NCI-H226 (cell line): ENCODE measurements around the gene MTA1.
A peak's percentile ranks its signal among the peaks of the same experiment; 100 is the strongest.

Experiments
- DNase-seq: peaks from one replicate; pipeline ENCODE4 v3.0.0-alpha.2; 2015

Gene MTA1

DNA sequence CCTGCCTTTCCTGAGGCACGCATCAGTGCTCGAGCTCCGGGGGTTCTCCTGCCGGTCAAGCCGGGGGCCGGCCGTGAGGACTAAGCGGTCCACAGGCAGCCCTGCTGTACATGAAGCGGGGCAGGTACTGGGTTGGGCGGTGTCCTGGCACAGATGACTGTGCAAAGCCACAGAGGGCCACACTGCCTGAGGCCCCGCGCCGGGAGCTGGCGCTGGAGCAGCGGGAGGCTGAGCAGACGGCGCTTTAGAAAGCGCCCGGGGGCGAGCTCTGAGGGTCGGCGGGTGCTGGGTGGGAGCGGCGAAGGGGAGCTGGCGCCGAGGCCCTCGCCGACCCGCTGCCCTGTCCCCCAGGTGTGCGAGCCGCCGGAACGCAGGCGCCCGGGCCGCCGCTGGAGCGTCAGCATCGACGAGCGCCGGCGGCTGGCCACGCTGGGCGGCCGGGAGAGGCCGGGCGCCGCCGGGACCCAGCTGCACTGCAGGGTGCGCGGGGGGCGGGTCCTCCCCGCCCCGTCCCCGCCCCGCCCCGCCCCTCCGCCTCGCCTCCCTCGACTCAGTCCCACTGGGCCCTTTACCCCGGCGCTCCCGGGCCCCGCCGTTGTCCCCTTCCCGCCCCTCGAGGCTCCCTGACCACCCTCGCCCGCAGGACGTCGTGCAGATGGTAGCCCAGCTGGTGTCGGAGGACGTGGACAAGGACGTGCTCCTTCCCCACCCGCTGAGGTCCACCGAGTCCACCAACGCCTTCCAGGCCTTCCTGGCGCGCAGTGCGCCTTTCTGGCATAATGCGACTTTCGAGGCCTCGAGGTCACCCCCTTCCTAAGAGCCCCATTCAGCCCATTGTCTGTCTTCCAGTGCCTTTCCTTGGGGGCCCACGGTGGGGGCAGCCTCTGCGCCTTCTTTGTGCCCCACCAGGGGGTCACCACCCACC is 8.3 kb upstream of the MTA1 start:
- DNase-seq, result peak; percentile 42

DNA sequence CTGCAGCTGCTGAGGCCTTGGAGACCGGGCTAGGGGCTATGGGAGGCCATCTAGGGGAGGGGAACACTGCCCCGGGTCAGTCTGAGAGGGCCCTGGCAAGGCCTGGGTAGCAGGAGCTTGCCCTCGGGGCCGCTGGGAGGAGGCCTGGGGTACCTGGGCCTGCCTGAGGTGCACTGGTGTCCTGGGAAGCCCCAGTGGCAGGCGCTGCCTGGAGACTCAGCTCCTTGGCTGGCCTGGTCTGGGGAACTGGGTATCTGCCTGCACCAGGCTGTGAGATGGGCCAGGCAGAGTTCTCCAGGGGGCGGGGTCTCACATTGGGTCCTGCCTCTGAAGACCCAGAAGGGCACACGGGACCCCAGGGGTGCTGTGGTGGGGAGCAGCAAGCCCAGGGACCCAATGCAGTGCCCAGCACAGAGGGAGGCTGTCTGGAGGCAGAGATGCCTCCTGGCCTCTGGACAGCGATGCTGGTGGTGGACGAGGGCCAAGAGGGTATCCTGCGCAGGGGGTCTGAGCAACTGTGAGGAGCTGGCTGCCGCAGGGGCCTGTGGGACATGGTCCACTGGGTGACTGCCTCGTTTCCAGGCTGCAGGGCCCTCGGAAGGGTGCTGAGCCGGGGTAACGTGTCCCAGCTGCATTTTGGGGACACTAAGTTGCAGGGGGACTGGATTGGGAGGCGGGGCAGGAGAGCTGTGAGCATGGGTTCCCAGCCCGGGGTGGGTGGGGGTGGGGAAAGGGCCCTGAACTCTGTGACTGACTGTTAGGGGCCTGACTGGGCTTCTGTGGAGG is 7.4 kb upstream of the MTA1 start:
- no peak for DNase-seq

GRCh38 chr14:105412771-105413543 is 6.7 kb upstream of the MTA1 start:
- no peak for DNase-seq

GRCh38 chr14:105413544-105413886 is 6.1 kb upstream of the MTA1 start:
- no peak for DNase-seq

DNA sequence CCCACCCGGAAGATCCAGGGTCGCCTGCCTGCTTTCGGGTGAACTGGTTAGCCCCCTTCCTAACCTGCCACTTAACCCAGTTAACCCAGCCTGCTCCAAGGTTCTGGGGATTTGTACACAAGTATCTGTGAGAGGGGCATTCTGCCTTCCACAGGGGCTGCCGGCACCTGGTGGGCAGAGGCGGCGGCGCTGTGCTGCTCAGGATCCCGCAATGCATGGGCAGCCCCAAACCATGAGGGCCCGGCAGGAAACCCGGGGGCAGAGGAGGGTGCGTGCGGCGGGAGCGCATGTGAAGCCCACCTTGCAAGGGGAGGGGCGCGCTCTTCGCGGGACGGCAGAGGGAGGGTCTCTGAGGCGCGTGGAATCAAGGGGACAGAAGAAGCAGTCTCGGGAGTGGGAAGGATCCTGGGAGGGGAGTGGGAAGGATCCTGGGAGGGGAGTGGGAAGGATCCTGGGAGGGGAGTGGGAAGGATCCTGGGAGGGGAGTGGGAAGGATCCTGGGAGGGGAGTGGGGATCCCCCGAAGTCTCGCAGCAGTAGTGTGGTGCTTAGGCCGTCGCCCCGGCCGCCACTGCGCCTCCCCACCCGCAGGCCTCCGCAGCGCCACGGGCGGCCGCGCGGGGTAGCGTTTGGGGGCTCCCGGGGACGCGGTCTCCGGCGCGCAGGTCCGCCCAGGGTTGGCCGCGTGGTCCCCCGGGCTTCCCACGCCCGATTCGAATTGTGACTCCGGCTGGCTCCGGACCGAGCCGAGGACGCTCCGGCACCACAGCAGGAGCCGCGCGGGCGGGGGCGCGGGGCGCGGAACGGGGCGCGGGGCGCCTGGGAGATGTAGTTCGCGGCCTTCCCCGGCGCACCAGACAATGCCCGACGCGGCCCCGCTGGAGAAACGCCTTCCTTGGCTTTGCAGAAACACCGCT is 4.9 kb upstream of the MTA1 start:
- no peak for DNase-seq

DNA sequence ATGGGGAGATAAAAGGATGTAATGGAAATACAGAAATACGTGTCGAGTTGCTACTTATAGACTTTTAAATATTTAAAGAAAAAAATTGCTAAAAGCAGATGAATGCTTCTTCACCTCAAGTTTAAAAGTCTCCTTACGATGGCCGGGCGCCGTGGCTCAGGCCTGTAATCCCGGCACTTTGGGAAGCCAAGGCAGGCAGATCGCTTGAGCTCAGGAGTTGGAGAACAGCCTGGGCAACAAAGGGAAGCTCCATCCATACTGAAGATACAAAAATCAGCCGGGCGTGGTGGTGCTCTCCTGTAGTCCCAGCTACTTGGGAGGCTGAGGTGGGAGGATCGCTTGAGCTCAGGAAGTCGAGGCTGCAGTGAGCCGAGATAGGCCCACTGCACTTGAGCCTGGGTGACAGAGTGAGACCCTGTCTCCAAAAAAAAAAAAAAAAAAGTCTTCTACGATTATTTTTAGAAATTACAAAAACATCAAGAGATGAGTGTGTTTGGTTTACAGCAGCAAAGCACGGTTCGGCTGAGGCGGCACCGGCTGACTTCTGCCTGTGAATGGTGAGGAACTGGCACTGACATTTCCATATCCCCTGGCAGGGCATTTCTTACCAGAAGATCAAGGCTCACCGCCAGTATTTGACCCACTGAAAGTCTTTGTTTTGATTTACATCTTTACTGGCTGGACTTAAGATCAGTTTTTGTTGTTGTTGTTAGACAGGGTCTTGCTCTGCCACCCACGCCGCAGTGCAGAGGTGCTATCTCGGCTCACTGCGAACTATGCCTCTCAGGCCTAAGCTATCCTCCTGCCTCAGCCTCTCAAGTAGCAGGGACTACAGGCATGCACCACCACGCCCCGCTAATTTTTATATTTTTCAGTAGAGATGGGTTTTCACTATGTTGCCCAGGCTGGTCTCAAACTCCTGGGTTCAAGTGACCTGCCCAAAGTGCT is 3.9 kb upstream of the MTA1 start:
- DNase-seq, result no peak

- no peak for DNase-seq
Observed at GRCh38 chr14:105416671-105417070, 3.0 kb upstream of the MTA1 start.

- no peak for DNase-seq
Observed at GRCh38 chr14:105417690-105418121, 1.9 kb upstream of the MTA1 start.

- DNase-seq, result no peak
Observed at GRCh38 chr14:105418269-105419194, 1.1 kb upstream of the MTA1 start.

DNA sequence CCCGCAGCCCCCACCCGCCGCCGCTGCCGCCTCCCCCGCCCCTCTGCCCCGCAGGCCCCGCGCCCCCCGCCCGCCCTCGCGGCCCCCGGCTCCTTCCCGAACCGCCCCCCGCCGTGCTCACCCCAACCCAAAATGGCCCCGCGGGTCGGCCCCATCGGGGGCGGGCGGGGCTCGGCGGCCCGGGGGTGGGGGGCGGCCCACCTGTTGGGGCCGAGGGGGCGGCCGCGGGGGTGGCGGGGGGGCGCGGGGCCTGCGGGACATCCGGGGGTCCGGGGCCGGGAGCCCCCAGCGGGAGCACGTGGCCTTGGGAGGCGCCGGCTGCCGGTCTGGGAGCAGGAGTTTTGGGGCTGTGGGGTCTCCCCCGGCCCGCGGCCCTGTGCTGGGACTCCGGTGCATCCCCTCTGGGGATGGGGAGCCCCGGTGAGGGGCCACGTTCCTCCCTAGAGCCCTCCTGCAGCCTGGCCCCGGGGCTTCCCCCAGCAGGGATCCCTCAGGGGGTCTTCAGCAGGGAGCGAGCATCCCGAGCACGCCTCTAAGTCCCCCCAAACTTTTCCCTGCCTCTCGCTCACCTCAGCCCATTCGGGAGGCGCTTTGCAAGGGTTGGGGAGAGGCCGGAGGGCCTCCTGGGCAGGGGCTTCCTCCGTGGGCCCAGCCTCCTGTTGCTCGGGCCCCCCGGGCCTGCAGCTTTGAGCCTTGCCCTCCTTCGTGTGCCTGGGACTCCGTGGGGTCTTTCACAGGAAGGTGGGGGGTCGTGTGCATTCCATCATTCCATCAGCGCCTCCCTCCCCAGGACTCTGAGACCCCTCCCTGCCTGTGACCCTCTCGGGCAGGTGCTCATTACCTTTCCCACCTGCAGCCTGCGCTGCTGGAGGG is 710 bp downstream of the MTA1 start:
- no peak for DNase-seq

- no peak for DNase-seq
Observed at GRCh38 chr14:105420974-105421674, 1.5 kb downstream of the MTA1 start.

GRCh38 chr14:105421723-105422615 is 2.3 kb downstream of the MTA1 start:
- DNase-seq, result no peak

DNA sequence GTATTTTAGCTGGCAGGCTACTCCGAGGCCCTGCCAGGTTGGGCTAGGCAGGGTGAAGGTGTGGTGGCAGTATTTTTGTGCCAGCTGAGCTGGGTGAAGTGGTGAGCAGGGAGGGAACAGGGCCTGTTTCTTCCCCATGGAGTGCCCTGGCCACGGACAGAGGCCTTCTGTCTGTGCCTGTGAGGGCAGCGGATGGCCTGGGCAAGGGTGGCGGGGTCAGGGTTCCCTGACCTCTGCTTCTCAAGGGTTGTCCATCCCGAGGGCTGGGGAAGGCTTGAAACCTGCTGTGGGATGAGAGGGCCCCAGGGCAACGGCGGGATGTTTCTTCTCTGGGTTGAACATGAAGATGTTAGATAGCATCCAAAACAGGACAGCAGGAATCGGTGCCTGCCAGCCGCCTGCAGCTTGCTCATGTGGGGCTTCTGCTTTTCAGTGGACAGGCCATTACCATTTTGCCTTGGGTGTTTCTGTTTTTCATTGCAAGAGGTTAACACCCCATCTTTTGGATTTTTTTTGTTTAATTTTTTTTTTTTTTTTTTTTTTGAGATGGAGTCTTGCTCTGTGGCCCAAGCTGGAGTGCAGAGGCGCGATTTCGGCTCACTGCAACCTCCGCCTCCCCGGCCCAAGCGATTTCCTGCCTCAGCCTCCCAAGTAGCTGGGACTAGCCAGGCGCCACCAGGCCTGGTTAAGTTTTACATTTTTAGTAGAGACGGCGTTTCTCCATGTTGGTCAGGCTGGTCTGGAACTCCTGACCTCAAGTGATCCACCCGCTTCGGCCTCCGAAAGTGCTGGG is 3.3 kb downstream of the MTA1 start:
- no peak for DNase-seq

DNA sequence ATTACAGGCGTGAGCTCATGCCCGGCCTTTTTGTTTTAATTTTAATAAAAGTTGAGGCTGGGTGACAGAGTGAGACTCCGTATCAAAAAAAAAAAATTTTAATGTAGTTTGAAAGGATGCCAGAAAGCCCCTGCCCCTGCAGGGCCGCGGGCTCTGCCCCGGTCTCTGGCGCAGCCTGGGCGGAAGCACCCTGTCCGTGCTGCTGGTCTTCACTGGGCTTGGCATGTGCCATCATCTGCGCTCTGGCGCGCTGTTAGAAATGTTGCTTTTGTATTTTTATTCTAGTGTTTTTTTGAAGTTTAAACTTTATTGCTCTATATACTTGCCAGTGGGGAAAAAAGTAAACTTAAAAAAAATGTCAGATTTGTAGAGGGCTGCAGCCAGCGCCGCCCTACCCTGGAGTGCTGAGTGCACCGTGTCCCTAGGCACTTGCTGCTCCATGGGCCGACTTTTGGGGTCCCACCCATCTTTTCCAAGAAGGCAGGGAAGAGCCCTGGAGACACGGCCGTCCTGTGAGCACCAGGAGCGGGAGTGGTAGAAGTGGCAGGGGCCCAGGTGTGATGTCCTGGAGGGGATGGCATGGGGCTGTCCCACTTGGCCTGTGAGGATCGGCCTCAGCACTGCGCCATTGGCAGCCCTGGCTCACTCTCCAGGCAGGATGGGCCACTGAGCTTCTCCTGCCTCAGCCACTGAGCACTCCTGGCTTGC is 4.0 kb downstream of the MTA1 start:
- DNase-seq, result no peak

DNA sequence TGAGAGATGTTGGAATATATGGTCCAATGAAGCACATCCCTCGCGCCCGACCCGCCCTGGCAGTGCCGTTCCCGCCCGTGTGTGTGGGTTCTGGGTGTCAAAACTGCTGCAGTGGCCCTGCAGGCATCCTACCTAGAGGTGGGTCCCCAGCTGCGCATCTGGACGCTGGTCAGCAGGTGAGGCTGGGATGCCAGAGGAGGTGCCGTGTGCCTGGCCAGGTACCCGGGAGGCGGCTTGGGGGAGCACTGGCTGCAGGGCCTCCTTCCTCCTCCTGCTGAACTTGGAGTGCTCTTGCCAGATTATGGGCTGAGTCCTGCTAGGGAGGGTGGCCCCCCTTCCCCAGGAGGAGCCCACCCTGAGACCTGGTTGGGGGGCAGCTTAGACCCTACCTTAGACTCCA is 5.2 kb downstream of the MTA1 start:
- DNase-seq, result no peak

DNA sequence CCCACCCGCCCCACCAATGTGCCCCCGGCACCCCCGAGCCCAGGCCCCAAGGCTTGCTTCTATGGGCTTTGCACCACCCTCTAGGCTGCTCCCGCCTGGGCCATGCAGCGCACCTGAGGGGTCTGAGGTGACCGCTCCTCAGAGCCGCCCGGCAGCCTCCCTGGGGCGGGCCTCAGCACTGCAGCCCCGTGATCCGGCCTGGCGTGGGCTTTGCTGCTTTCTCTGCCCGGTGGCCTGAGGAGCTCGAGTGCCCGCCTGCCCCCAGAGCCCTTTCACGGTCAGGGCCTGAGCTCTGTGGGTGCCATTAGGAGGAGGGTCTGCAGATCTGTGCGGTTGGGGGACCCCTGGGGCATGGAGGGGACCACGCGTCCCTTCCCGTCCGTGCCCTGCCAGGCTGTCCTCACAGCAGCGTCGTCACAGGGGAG is 6.2 kb downstream of the MTA1 start:
- no peak for DNase-seq
